GM12873 (cell line): Measurements from ENCODE around the gene IL13RA1.

Source experiments
- TF ChIP-seq, protein P1 (sequence below): IDR thresholded peaks from 2 replicates; pipeline ENCODE4 v1.5.1; 2012; ENCODE audit warnings: low read depth, mild to moderate bottlenecking, moderate library complexity, low read length, control low read depth; ENCODE audit not compliant: insufficient read depth; ENCODE audit errors: missing control alignments

IL13RA1 gene

DNA sequence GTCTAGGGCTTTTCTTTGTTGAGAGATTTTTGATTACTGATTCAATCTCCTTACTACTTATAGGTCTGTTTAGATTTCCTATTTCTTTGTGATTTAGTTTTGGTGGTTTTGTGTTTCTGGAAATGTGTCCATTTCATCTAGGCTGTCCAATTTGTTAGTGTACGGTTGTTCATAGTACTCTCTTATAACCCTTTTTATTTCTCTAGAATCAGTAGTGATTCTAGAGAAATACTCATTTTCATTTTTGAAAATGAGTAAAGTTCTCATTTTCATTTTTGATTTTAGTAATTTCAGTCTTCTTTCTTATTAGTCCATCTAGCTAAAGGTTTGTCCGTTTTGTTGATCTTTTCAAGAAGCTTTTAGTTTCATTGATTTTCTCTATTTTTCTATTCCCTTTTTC is 7.5 kb downstream of the IL13RA1 start:
- TF ChIP-seq, protein P1, sequence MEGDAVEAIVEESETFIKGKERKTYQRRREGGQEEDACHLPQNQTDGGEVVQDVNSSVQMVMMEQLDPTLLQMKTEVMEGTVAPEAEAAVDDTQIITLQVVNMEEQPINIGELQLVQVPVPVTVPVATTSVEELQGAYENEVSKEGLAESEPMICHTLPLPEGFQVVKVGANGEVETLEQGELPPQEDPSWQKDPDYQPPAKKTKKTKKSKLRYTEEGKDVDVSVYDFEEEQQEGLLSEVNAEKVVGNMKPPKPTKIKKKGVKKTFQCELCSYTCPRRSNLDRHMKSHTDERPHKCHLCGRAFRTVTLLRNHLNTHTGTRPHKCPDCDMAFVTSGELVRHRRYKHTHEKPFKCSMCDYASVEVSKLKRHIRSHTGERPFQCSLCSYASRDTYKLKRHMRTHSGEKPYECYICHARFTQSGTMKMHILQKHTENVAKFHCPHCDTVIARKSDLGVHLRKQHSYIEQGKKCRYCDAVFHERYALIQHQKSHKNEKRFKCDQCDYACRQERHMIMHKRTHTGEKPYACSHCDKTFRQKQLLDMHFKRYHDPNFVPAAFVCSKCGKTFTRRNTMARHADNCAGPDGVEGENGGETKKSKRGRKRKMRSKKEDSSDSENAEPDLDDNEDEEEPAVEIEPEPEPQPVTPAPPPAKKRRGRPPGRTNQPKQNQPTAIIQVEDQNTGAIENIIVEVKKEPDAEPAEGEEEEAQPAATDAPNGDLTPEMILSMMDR: no peak

DNA sequence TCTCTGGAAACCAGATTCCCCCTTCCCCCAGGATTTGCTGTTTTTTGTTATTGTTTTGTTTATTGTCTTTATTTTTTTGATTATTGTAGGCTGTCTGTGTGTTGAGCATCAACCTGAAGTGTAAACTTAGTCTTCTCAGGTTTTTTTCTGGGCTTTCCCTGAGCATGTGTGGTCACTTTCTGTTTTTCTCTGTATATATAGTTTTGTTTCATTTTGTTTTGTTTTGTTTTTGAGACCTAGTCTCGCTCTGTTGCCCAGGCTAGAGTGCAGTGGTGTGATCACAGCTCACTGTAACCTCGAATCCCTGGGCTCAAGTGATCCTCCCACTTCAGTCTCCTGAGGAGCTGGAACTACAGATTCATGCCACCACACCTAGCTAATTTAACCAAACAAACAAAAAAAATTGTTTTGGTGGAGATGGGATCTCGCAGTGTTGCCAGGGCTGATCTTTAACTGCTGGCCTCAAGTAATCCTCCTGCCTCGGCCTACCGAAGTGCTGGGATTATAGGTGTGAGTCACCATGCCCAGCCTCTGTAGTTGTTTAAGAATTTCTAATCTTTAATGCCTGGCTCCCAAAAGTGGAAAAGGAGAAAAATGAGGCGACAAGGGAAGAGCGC is 9.1 kb downstream of the IL13RA1 start:
- TF ChIP-seq, protein P1: no peak

DNA sequence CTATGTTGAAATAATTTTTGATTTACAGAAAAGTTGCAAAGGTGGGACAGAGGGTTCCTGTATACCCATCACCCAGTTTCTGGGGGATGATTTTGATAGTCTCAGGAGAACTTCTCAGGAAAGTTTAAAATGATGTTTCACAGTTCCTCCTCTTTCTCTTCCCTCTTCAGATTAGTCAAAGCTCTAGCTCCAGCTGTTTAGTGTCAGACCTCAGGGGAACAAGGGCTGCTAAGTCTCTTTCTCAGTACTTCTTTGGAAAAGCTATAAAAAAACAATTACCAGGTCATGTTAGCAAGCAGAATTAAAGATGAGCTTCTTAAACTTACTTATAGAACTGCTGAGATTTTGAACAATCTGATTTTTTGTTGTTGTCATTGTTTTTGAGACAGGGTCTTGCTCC is 12.2 kb downstream of the IL13RA1 start:
- TF ChIP-seq, protein P1: no peak

DNA sequence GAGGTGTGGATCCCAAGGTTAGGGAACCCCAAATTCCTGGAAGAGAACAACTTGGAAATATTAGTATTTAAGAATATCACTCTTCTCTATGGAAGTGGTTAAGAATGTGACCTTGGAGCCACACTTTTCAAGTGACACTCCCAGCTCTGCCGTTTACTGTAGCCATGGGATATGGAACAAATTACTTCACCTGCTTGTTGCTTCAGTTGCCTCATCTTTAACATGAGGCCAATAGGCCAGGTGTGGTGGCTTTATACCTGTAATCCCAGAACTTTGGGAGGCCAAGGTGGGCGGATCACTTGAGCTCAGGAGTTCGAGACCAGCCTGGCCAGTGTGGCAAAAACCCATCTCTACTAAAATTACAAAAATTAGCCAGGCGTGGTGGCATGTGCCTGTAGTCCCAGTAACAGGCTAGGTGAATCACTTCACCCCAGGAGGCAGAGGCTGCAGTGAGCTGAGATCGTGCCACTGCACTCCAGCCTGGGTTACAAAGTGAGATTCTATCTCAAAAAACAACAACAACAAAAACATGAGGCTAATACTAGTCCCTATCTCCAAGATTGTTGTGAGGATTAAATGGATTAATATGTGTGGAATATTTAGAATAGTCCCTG is 13.0 kb downstream of the IL13RA1 start:
- TF ChIP-seq, protein P1: no peak

DNA sequence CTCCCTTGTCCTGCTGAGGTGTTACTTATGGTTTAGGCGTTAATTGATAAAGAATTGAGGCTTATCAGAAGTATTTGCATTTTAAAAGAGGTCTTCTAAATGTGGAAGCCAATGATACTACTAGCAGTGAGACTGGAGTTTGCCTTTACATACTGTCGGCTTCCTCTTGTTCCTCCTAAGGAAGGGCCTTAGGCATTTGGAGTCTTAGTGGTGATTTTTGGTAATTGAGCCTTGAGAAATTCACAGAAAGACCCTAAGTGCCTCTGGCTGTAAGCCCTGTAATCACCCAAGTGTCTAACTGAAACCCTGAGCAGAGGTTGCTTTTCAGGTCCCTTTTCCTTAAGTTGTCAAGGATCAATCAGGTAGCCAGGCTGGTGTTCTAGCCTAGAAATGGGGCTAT is 14.8 kb downstream of the IL13RA1 start:
- TF ChIP-seq, protein P1: no peak

DNA sequence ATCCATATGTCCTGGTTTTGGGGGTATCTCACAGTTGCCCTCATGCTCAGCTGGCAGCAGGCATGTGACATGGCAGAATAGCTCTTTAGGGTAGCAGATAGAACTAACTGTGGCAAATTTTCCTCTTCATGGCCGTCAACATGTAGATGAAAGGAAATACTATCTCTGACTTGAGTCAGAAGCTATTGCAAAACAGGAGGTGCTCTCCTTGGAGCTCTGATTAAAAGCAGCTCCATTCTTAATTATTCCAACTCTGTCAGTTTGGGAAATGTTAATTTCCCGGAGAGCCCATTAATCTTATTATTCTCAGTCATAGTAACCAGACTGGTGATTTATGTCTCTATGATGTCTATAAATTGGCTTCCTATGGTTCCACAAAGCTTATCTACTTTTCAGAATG is 18.2 kb downstream of the IL13RA1 start:
- TF ChIP-seq, protein P1: no peak

DNA sequence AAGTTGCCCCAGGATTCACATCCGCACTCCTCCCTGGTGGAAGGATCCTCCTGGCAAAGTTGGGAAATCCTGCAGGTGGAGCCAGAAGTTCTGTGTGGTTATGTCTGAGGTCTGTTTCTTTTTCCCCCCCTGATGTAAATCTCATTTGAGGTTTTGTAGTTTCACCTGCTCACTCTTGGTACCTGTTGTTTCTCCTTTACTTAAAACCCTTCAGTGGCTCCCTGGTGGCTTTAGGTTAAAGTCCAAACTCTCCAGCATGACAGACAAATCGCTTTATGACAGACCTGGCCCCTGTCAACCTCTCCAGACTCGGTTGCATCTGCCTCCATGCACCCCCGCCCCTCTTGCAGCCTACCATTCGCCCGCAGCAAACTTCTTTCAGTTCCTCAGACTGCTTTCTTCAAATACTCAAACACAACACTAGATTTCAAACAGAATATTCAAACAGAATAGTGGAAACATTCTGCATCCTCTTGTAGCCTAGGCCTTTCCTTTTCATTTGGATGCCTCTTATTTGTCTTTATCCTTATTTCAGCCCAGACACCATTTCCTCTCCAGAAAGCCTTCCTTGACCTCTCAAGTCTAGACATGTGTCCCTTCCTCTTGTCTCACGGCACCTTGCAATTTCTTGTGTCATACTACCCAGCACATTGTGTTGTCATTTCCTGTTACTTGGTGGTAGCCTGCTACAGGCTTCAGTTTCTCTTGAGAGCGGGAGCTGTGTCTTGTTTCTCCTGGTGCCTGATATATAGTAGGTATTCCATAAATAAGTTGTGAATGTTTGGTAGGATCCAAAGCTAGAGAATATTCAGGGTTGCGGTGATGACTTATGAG is 24.8 kb downstream of the IL13RA1 start:
- TF ChIP-seq, protein P1: no peak
